H1 (cell line): Measurements from ENCODE around the gene ELMO1. TPM values are rescaled to one million over a fixed set of nuclear protein-coding genes. Genes with fewer than 3 reads are reported as not detected.

Source experiments
- CTCF ChIA-PET: fragments of 300-600 bp; sonication (Branson Sonifier 250); formaldehyde crosslinking; loops from one replicate; lab custom pipeline; 2021; ENCODE audit not compliant: partially characterized antibody; lab: Charles Lee
- POLR2A ChIA-PET: fragments of 300-600 bp; sonication (Branson Sonifier 250); formaldehyde crosslinking; loops from one replicate; lab custom pipeline; 2021; ENCODE audit warnings: inconsistent platforms; ENCODE audit not compliant: partially characterized antibody; lab: Charles Lee
- DNase-seq, 2 experiments: peaks; one replicate each; pipeline versions ENCODE4 v3.0.0 to v3.0.0-alpha.2; 2010 to 2022; ENCODE audit warnings: low spot score in 2 of 2, low read depth in 1 of 2, mixed read lengths in 1 of 2
- FAIRE-seq: peaks from 2 replicates; lab custom pipeline; 2011; peaks lifted over from hg19 to GRCh38; lab: Jason Lieb, UNC
- H2AFZ ChIP-seq: 2 replicates; pipeline ENCODE4 v1.8.1; 2012; ENCODE audit warnings: low read length, inconsistent platforms
- H2AK5ac ChIP-seq: 2 replicates; pipeline ENCODE4 v1.6.1; 2013; ENCODE audit warnings: low read depth, low read length
- H2BK120ac ChIP-seq: replicated peaks from 2 replicates; pipeline ENCODE3; 2013; ENCODE audit warnings: low read depth, low read length, inconsistent platforms
- H2BK12ac ChIP-seq: 2 replicates; pipeline ENCODE4 v1.6.1; 2013; ENCODE audit warnings: low read depth, low read length
- H2BK15ac ChIP-seq: 2 replicates; pipeline ENCODE4 v1.6.1; 2013; ENCODE audit warnings: low read length
- H2BK20ac ChIP-seq: 2 replicates; pipeline ENCODE4 v1.6.1; 2013; ENCODE audit warnings: low read length
- H2BK5ac ChIP-seq: 2 replicates; pipeline ENCODE4 v1.6.1; 2013; ENCODE audit warnings: low read depth, low read length
- H3K14ac ChIP-seq: 2 replicates; pipeline ENCODE4 v1.6.1; 2013; ENCODE audit warnings: inconsistent platforms; ENCODE audit not compliant: insufficient read length
- H3K18ac ChIP-seq: 2 replicates; pipeline ENCODE4 v1.6.1; 2013; ENCODE audit warnings: low read length; ENCODE audit errors: extremely low read depth
- H3K23ac ChIP-seq: 2 replicates; pipeline ENCODE4 v1.6.1; 2013; ENCODE audit warnings: inconsistent platforms; ENCODE audit not compliant: insufficient read length
- H3K23me2 ChIP-seq: 2 replicates; pipeline ENCODE4 v1.6.1; 2013; ENCODE audit warnings: low read depth, low read length
- H3K27ac ChIP-seq: 2 replicates; pipeline ENCODE4 v1.6.1; 2011; ENCODE audit warnings: low read depth, low read length, inconsistent platforms
- H3K27me3 ChIP-seq, 4 experiments: replicated peaks in 1 of 4; 1 replicate in 1 of 4; 2 replicates in 3 of 4; pipeline versions ENCODE4 v1.6.1 to v1.8.1; 2011 to 2013; ENCODE audit warnings: low read length in 3 of 4, mild to moderate bottlenecking in 3 of 4, inconsistent platforms in 2 of 4, mixed read lengths in 2 of 4, moderate library complexity in 1 of 4; ENCODE audit not compliant: control insufficient read depth in 3 of 4, insufficient read depth in 3 of 4; ENCODE audit errors: extremely low read depth in 1 of 4
- H3K36me3 ChIP-seq, 4 experiments: 2 replicates each; pipeline versions ENCODE4 v1.6.1 to v1.8.1; 2011 to 2013; ENCODE audit warnings: mild to moderate bottlenecking in 4 of 4, low read length in 3 of 4, moderate library complexity in 2 of 4, control low read depth in 1 of 4, inconsistent platforms in 1 of 4; ENCODE audit not compliant: insufficient read depth in 4 of 4, control insufficient read depth in 2 of 4
- H3K4ac ChIP-seq: replicated peaks from 2 replicates; pipeline ENCODE3; 2013; ENCODE audit warnings: low read length, low read depth, mixed read lengths, inconsistent platforms; ENCODE audit not compliant: insufficient read length
- H3K4me1 ChIP-seq, 4 experiments: replicated peaks in 1 of 4; 1 replicate in 1 of 4; 2 replicates in 3 of 4; pipeline versions ENCODE4 v1.6.1 to v1.8.1; 2011 to 2013; ENCODE audit warnings: low read length in 3 of 4, inconsistent platforms in 2 of 4, mixed read lengths in 1 of 4; ENCODE audit not compliant: insufficient read depth in 4 of 4, control insufficient read depth in 3 of 4
- H3K4me2 ChIP-seq, 2 experiments: 2 replicates each; pipeline versions ENCODE4 v1.6.1 to v1.8.1; 2011 to 2013; ENCODE audit warnings: low read depth in 2 of 2, low read length in 2 of 2, control low read depth in 1 of 2, inconsistent platforms in 1 of 2, mild to moderate bottlenecking in 1 of 2; ENCODE audit not compliant: insufficient read depth in 1 of 2
- H3K4me3 ChIP-seq, 4 experiments: fragments of 200-600, 300-600 bp in 1 of 4; sonication (generic), shearing (Covaris generic), sonication (Bioruptor Twin) in 1 of 4; 2 replicates each; pipeline versions ENCODE4 v1.5.1 to v1.8.1; 2011 to 2016; ENCODE audit warnings: low read length in 4 of 4, low read depth in 3 of 4, control low read depth in 2 of 4, inconsistent platforms in 2 of 4, mild to moderate bottlenecking in 2 of 4, mixed read lengths in 1 of 4, moderate library complexity in 1 of 4; ENCODE audit not compliant: insufficient read depth in 2 of 4; ENCODE audit errors: extremely low read depth in 1 of 4
- H3K56ac ChIP-seq: replicated peaks from 2 replicates; pipeline ENCODE3; 2013; ENCODE audit warnings: low read depth, mild to moderate bottlenecking, mixed read lengths, low read length, inconsistent platforms; ENCODE audit not compliant: insufficient read length
- H3K79me1 ChIP-seq: 2 replicates; pipeline ENCODE4 v1.6.1; 2013; ENCODE audit warnings: low read depth, low read length, control low read depth
- H3K79me2 ChIP-seq, 2 experiments: 2 replicates each; pipeline versions ENCODE4 v1.6.1 to v1.8.1; 2012 to 2013; ENCODE audit warnings: low read length in 2 of 2, mild to moderate bottlenecking in 2 of 2, inconsistent platforms in 1 of 2; ENCODE audit not compliant: insufficient read depth in 2 of 2, control insufficient read depth in 1 of 2
- H3K9ac ChIP-seq, 4 experiments: replicated peaks in 1 of 4; 1 replicate in 1 of 4; 2 replicates in 3 of 4; pipeline versions ENCODE4 v1.6.1 to v1.8.1; 2011 to 2013; ENCODE audit warnings: low read depth in 3 of 4, low read length in 3 of 4, control low read depth in 2 of 4, mild to moderate bottlenecking in 2 of 4, moderate library complexity in 2 of 4, inconsistent platforms in 1 of 4; ENCODE audit errors: extremely low read depth in 1 of 4
- H3K9me3 ChIP-seq, 2 experiments: 2 replicates each; pipeline versions ENCODE4 v1.6.1 to v1.8.1; 2012 to 2013; ENCODE audit warnings: mild to moderate bottlenecking in 2 of 2, moderate library complexity in 2 of 2, control low read depth in 1 of 2, inconsistent platforms in 1 of 2, low read depth in 1 of 2, low read length in 1 of 2, mixed read lengths in 1 of 2; ENCODE audit not compliant: insufficient read depth in 2 of 2
- H4K20me1 ChIP-seq, 2 experiments: replicated peaks in 1 of 2; 2 replicates each; pipeline versions ENCODE3 to v1.8.1; 2011 to 2013; ENCODE audit warnings: inconsistent platforms in 2 of 2, low read length in 2 of 2, mild to moderate bottlenecking in 1 of 2; ENCODE audit not compliant: insufficient read depth in 2 of 2, control insufficient read depth in 1 of 2
- H4K5ac ChIP-seq: 2 replicates; pipeline ENCODE4 v1.6.1; 2013; ENCODE audit warnings: low read length, low read depth, mixed read lengths, inconsistent platforms; ENCODE audit not compliant: insufficient read length
- H4K8ac ChIP-seq: 2 replicates; pipeline ENCODE4 v1.8.0; 2013; ENCODE audit warnings: mild to moderate bottlenecking, moderate library complexity, low read length, inconsistent platforms; ENCODE audit not compliant: insufficient read depth; ENCODE audit errors: extremely low read depth
- H4K91ac ChIP-seq: replicated peaks from 2 replicates; pipeline ENCODE3; 2013; ENCODE audit warnings: low read length, mixed read lengths, inconsistent platforms; ENCODE audit not compliant: insufficient read length
- CBX8 ChIP-seq: fragments of 300-800, 300-1000 bp; sonication (generic); IDR thresholded peaks from 2 replicates; pipeline ENCODE4 v1.7.1; 2016; ENCODE audit warnings: low read depth, low read length, borderline replicate concordance
- MAFK ChIP-seq: IDR thresholded peaks from 2 replicates; pipeline ENCODE4 v1.6.1; 2012; ENCODE audit warnings: low read depth, mild to moderate bottlenecking, improper control_type of control experiment, low read length
- POLR2AphosphoS5 ChIP-seq: IDR thresholded peaks from 2 replicates; pipeline ENCODE4 v1.6.1; 2011; ENCODE audit warnings: low read depth, low read length
- POU5F1 ChIP-seq: IDR thresholded peaks from 2 replicates; pipeline ENCODE4 v1.6.1; 2011; ENCODE audit warnings: low read depth, mild to moderate bottlenecking, low read length, moderate library complexity
- RAD21 ChIP-seq, 2 experiments: IDR thresholded peaks in 1 of 2; conservative IDR thresholded peaks in 1 of 2; 2 replicates each; pipeline ENCODE4 v1.6.1; 2011; ENCODE audit warnings: low read depth in 2 of 2, low read length in 2 of 2, improper control_type of control experiment in 1 of 2, inconsistent platforms in 1 of 2, mild to moderate bottlenecking in 1 of 2, moderate library complexity in 1 of 2
- RNF2 ChIP-seq: fragments of 200-900, 300-1000 bp; sonication (generic); IDR thresholded peaks from 2 replicates; pipeline ENCODE4 v1.7.1; 2016; ENCODE audit warnings: borderline replicate concordance, low read depth, mild to moderate bottlenecking, antibody characterized with exemption, low read length; ENCODE audit not compliant: poor library complexity, severe bottlenecking; ENCODE audit errors: missing control alignments
- whole genome bisulfite sequencing, 2 experiments: shearing (Covaris generic) in 1 of 2; methylation state at CpG; one replicate each; pipeline versions ENCODE4 v1.1.6 to v1.1.7; 2013 to 2015; ENCODE audit warnings: low lambda C conversion rate in 2 of 2, mixed read lengths in 2 of 2, inconsistent platforms in 1 of 2, low coverage in 1 of 2, missing lambda C conversion rate in 1 of 2; ENCODE audit not compliant: insufficient replicate concordance in 2 of 2, insufficient coverage in 1 of 2, insufficient read length in 1 of 2; ENCODE audit errors: extremely low coverage in 1 of 2, missing lambda C conversion rate in 1 of 2; 5-methylcytosine and 5-hydroxymethylcytosine counted together
- polyA plus RNA-seq, 7 experiments: library from polyadenylated mRNA; depleted of rRNA in 3 of 7; stranded (reverse) in 5 of 7; unstranded in 2 of 7; fragments of >200 nt in 5 of 7; fragments of 200-250 nt in 2 of 7; gene quantifications; 1 replicate in 5 of 7; 2 replicates in 1 of 7; 4 replicates in 1 of 7; pipeline versions ENCODE4 v1.2.1 to v1.2.3, GENCODE V29; 2011 to 2013; ENCODE audit warnings: missing spikeins in 2 of 7, mixed read lengths in 2 of 7
- total RNA-seq: library from RNA; stranded (reverse); fragmentation: NEBNext Ultra II Directional; extraction: Animal tissue kit (Norgen Biotek cat#: 25700); gene quantifications from 2 replicates; pipeline ENCODE4 v1.2.1, GENCODE V29; 2021

ELMO1 gene
- total and polyA plus RNA-seq, 2 of the 8 experiments (the other 6 are each of a cell fraction or from before 2014, with no cell fraction given) = 18.4 to 21.0 TPM

GRCh38 chr7:37392673-37393017 is 56.0 kb downstream of the ELMO1 start:
- Histone ChIP-seq H3K18ac (no peak overlapping the region), H3K27me3 (no peaks in the 10 kb centered on the region), H3K4me2 (no peak overlapping the region)
- 94% methylated on average over 1 of the region's 1 CpG; no CpG with 5 or more reads in 1 of the 2 experiments for WGBS, 2 experiments
- FAIRE-seq = no peak
- TF ChIP-seq RNF2 (no peak), CBX8 (no peak), POLR2AphosphoS5 (no peak), POU5F1 (no peak), MAFK (no peak), RAD21 (IDR thresholded peaks at IDR 0.05 in 1 of 2, conservative IDR thresholded peaks at IDR 0.05 in 1 of 2; ENCODE audit: low read depth in 2 of 2, low read length in 2 of 2) (no peak)
- TF ChIP-seq, all 59 proteins: peak for 0
- no peak overlapping the region for H3K4me3 ChIP-seq
- no peak overlapping the region for H2BK120ac ChIP-seq
- H2BK15ac ChIP-seq = no peak overlapping the region
- no peak overlapping the region for H3K4ac ChIP-seq
- no peaks in the 10 kb centered on the region; the same call in 1 of the 2 replicates for H3K79me1 ChIP-seq
- peaks cover 5 to 18% (median 16%) of the 10 kb centered on the region in 4 experiments; a peak in 6 of 7 replicates for H3K4me1 ChIP-seq
- no peak overlapping the region for H2BK12ac ChIP-seq
- H3K36me3 ChIP-seq = no peaks in the 10 kb centered on the region
- no peaks in the 10 kb centered on the region for H3K9me3 ChIP-seq
- no peak overlapping the region for H3K9ac ChIP-seq
- H2AK5ac ChIP-seq = no peak overlapping the region
- H4K20me1 ChIP-seq = no peaks in the 10 kb centered on the region
- H2BK20ac ChIP-seq = no peak overlapping the region
- H2BK5ac ChIP-seq = no peak overlapping the region
- no peak overlapping the region for H3K23ac ChIP-seq
- H4K5ac ChIP-seq = no peak overlapping the region
- H3K27ac ChIP-seq = no peak overlapping the region
- ChIA-PET CTCF (interaction anchor here (1.1 kb wide), 2 partner anchors 16 to 99 kb away, joined by 3 read pairs; no protein-coding TSS in a partner anchor), POLR2A (no interaction called here)
- H3K56ac ChIP-seq = no peak overlapping the region
- H3K23me2 ChIP-seq = no peaks in the 10 kb centered on the region
- no peak overlapping the region for H4K91ac ChIP-seq
- no peak overlapping the region for H4K8ac ChIP-seq
- no peak overlapping the region for H3K14ac ChIP-seq
- no peak for DNase-seq
- no peak overlapping the region for H2AFZ ChIP-seq
- H3K79me2 ChIP-seq = peaks cover 0 to 4% of the 10 kb centered on the region in 2 experiments; a peak in 2 of 4 replicates
